ENCODE measurements around the gene NUCB1.
"Not testable (repeated sequence)": the region's sequence is repeated elsewhere in the genome, so short reads cannot be mapped to it uniquely, and the experiment has no call there.

Gene NUCB1

GRCh38 chr19:48899781-48900476 lies at the start of gene NUCB1:
Gene NUCB1, plus strand, starts transcription at chr19:48900312. Its CDS starts 485 bp downstream, at chr19:48900797.
- DNase-seq: peak; percentile 98

- no peak for DNase-seq
Observed at GRCh38 chr19:48852292-48852691, 47.8 kb upstream of the NUCB1 start.

GRCh38 chr19:48853483-48853882 lies 46.6 kb upstream of the NUCB1 start:
- no peak for DNase-seq

GRCh38 chr19:48854103-48854502 lies 46.0 kb upstream of the NUCB1 start:
- DNase-seq: no peak

- DNase-seq: no peak
Observed at GRCh38 chr19:48856921-48857320, 43.2 kb upstream of the NUCB1 start.

GRCh38 chr19:48858984-48859710 lies 41.0 kb upstream of the NUCB1 start:
- DNase-seq: no peak

- DNase-seq: no peak
Observed at GRCh38 chr19:48859711-48860572, 40.2 kb upstream of the NUCB1 start.

- no peak for DNase-seq
Observed at GRCh38 chr19:48861313-48861712, 38.8 kb upstream of the NUCB1 start.

- no peak for DNase-seq
Observed at GRCh38 chr19:48862827-48863226, 37.3 kb upstream of the NUCB1 start.

GRCh38 chr19:48866692-48867091 lies 33.4 kb upstream of the NUCB1 start:
- DNase-seq: no peak

GRCh38 chr19:48867123-48867745 lies 32.9 kb upstream of the NUCB1 start:
- no peak for DNase-seq

GRCh38 chr19:48867746-48868113 lies 32.4 kb upstream of the NUCB1 start:
- DNase-seq: no peak

- no peak for DNase-seq
Observed at GRCh38 chr19:48868114-48868886, 31.8 kb upstream of the NUCB1 start, which contains the start of gene PLEKHA4. Gene PLEKHA4, minus strand, starts transcription at chr19:48868617. Its CDS starts 997 bp downstream, at chr19:48867620.

- DNase-seq: no peak
Observed at GRCh38 chr19:48870048-48870447, 30.1 kb upstream of the NUCB1 start.

- DNase-seq: not testable (repeated sequence)
Observed at GRCh38 chr19:48871471-48872181, 28.5 kb upstream of the NUCB1 start.

- DNase-seq: peak; percentile 92
Observed at GRCh38 chr19:48872182-48872883, 27.8 kb upstream of the NUCB1 start, which contains the start of gene PPP1R15A. Gene PPP1R15A, plus strand, starts transcription at chr19:48872421. Its CDS starts 813 bp downstream, at chr19:48873234.

- peak; percentile 89 for DNase-seq
Observed at GRCh38 chr19:48872884-48873475, 27.1 kb upstream of the NUCB1 start.

- no peak for DNase-seq
Observed at GRCh38 chr19:48873476-48874302, 26.4 kb upstream of the NUCB1 start.
